ENCODE results near the gene PRG3.

- TF ChIP-seq CTCF (IDR thresholded peaks at IDR 0.05) (no peak), POLR2A (IDR thresholded peaks at IDR 0.05) (no peak), POLR2AphosphoS5 (IDR thresholded peaks at IDR 0.05) (no peak)
These were observed 26.3 kb upstream of the PRG3 start for GRCh38 chr11:57407010-57407920.
